SKM-1 (cell line): ENCODE results near the gene NDUFA7.
"Not testable (repeated sequence)": the region's sequence is repeated elsewhere in the genome, so short reads cannot be mapped to it uniquely, and the experiment has no call there.

Experiments used
- DNase-seq: peaks from one replicate; lab custom pipeline; 2025; ENCODE audit not compliant: unreplicated experiment; lab: John Stamatoyannopoulos, UW

Gene NDUFA7

GRCh38 chr19:8321067-8321985 is at the start of gene NDUFA7, which contains the start of gene RPS28:
Gene NDUFA7, minus strand, starts transcription at chr19:8321375. Its CDS starts 17 bp downstream, at chr19:8321358.
Gene RPS28, plus strand, starts transcription at chr19:8321496. Its CDS starts 35 bp downstream, at chr19:8321531.
- DNase-seq: peak; percentile 94

- no peak for DNase-seq
These were observed 49.2 kb upstream of the NDUFA7 start for GRCh38 chr19:8370176-8371010.

- no peak for DNase-seq
These were observed 46.3 kb upstream of the NDUFA7 start for GRCh38 chr19:8367327-8368001.

- no peak for DNase-seq
These were observed 45.8 kb upstream of the NDUFA7 start for GRCh38 chr19:8366961-8367326.

GRCh38 chr19:8366121-8366581 is 45.0 kb upstream of the NDUFA7 start:
- DNase-seq: no peak

GRCh38 chr19:8363803-8364771 is 42.9 kb upstream of the NDUFA7 start, which contains the start of gene ANGPTL4:
Gene ANGPTL4, plus strand, starts transcription at chr19:8364155. Its CDS starts 167 bp downstream, at chr19:8364322.
- no peak for DNase-seq

GRCh38 chr19:8361921-8362793 is 41.0 kb upstream of the NDUFA7 start:
- no peak for DNase-seq

- no peak for DNase-seq
These were observed 39.0 kb upstream of the NDUFA7 start for GRCh38 chr19:8360196-8360595.

GRCh38 chr19:8358948-8359347 is 37.8 kb upstream of the NDUFA7 start:
- no peak for DNase-seq

- no peak for DNase-seq
These were observed 35.9 kb upstream of the NDUFA7 start for GRCh38 chr19:8357007-8357521.

- peak; percentile 59 for DNase-seq
These were observed 34.6 kb upstream of the NDUFA7 start for GRCh38 chr19:8355631-8356402.

GRCh38 chr19:8352845-8353244 is 31.7 kb upstream of the NDUFA7 start:
- not testable (repeated sequence) for DNase-seq

- no peak for DNase-seq
These were observed 31.1 kb upstream of the NDUFA7 start for GRCh38 chr19:8352134-8352827.

GRCh38 chr19:8349629-8350372 is 28.6 kb upstream of the NDUFA7 start:
- DNase-seq: not testable (repeated sequence)

GRCh38 chr19:8343483-8343844 is 22.3 kb upstream of the NDUFA7 start:
- no peak for DNase-seq

GRCh38 chr19:8342684-8343482 is 21.7 kb upstream of the NDUFA7 start, which contains the start of gene KANK3:
Gene KANK3, minus strand, starts transcription at chr19:8343262. Its CDS starts 5,434 bp downstream, at chr19:8337828.
- DNase-seq: no peak
